ENCODE data around the gene CTDSPL.
A peak's percentile ranks its signal among the peaks of the same experiment; 100 is the strongest.

CTDSPL gene

DNA sequence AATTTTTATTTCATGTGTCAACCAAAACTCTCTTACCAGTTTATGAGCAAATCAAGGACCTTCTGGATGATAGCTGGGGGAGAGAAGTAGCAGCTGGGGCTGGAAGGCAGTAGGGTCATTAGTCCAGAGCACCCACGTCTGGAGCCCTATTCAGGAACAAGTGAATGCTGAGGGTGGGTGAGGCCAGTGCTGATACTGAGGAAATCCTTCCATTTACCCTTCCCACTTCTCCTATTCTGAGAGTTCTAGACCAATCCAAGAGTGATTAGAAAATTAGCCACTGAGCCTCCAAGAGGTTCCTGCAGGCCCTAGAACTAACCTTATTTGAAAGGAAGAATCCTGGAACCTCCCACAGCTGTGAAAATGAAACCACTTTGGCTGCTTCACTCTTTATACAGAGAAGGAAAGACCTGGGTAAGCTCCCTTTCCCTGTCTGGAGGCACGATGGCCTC, 82.7 kb downstream of the CTDSPL start:
- CTCF ChIA-PET, result interaction anchor here (0.7 to 1.5 kb wide), 3 partner anchors 13 to 90 kb away, joined by 3 to 5 read pairs (median 3); no protein-coding TSS in a partner anchor
- POLR2A ChIA-PET, result no interaction called here
- Histone ChIP-seq H3K4me3 (ENCODE audit: low read depth, low read length) (no peak overlapping the region), H3K27ac (ENCODE audit: extremely low read depth, low read depth, low read length) (no peak overlapping the region), H3K36me3 (ENCODE audit: control insufficient read depth in 2 of 2, insufficient read depth in 1 of 2, low read length in 2 of 2) (no peaks in the 10 kb centered on the region), H3K4me1 (ENCODE audit: control insufficient read depth, insufficient read depth, low read length) (peaks cover 7% of the 10 kb centered on the region), H3K9me3 (ENCODE audit: control insufficient read depth, insufficient read depth, low read depth, low read length) (no peaks in the 10 kb centered on the region)
- TF ChIP-seq ZNF623 (tag by site-specific recombination; IDR thresholded peaks at IDR 0.05), result no peak
- TF ChIP-seq PRDM10 (tag by site-specific recombination; IDR thresholded peaks at IDR 0.05), result 0 out of 2 replicates have a peak, but pooled peaks have one; percentile 34

DNA sequence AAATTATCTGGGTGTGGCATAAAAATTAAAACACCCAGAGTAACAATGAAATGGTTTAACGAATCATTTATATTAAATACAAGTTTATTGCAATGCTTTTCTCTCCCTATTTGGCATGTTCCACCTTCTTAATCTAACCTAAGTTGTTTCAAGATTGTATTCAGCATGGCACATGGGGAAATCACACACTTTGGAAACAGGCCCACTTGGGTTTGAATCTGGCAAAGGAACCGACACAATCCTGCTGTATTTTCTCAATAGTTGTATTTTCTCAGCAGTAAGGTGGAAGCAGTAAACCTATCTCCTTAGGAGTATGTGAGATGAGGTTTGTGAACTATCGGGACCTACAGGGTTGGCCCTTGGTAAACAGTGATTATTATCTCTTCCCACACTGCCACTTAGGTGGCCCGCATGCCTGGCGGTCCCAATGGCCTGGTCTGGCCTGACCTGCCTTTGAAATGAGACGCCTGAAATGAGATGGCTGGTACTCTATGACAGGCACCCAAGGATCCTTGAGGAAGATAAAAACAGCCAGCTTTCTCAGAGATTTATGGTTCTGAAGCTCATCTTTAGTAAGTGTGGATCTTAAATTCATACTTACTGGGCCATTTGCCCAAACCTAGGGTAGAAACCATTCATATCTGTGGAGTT, 83.6 kb downstream of the CTDSPL start:
- no peak overlapping the region for H3K27ac ChIP-seq (ENCODE audit: extremely low read depth, low read depth, low read length)
- H3K4me1 ChIP-seq (ENCODE audit: control insufficient read depth, insufficient read depth, low read length), result peaks cover 7% of the 10 kb centered on the region
- H3K9me3 ChIP-seq (ENCODE audit: control insufficient read depth, insufficient read depth, low read depth, low read length), result no peaks in the 10 kb centered on the region
- ChIA-PET POLR2A (no interaction called here), CTCF (interaction anchor here (1.0 to 1.5 kb wide), 4 partner anchors 13 to 51 kb away, joined by 3 to 5 read pairs (median 4); no protein-coding TSS in a partner anchor)
- no peaks in the 10 kb centered on the region for H3K36me3 ChIP-seq (ENCODE audit: control insufficient read depth in 2 of 2, insufficient read depth in 1 of 2, low read length in 2 of 2)
- no peak overlapping the region for H3K4me3 ChIP-seq (ENCODE audit: low read depth, low read length)
- no peak for TF ChIP-seq ZNF112 (tag by site-specific recombination; IDR thresholded peaks at IDR 0.05)
- no peak for TF ChIP-seq TCF7L2 (IDR thresholded peaks at IDR 0.05; ENCODE audit: borderline replicate concordance, low read depth, low read length)
- no peak for TF ChIP-seq BCL11A (tag by site-specific recombination; IDR thresholded peaks at IDR 0.05; ENCODE audit: low read depth)
- no peak for TF ChIP-seq ZNF146 (tag by site-specific recombination; IDR thresholded peaks at IDR 0.05)
- no peak for TF ChIP-seq ZNF629 (tag by site-specific recombination; IDR thresholded peaks at IDR 0.05)

- H3K27ac ChIP-seq (ENCODE audit: extremely low read depth, low read depth, low read length), result no peak overlapping the region
- H3K36me3 ChIP-seq (ENCODE audit: control insufficient read depth in 2 of 2, insufficient read depth in 1 of 2, low read length in 2 of 2), result no peaks in the 10 kb centered on the region
- ChIA-PET POLR2A (no interaction called here), CTCF (interaction anchor here (1.0 to 1.1 kb wide), 2 partner anchors 21 to 51 kb away, joined by 3 to 4 read pairs; no protein-coding TSS in a partner anchor)
- H3K4me1 ChIP-seq (ENCODE audit: control insufficient read depth, insufficient read depth, low read length), result peaks cover 7% of the 10 kb centered on the region
- H3K9me3 ChIP-seq (ENCODE audit: control insufficient read depth, insufficient read depth, low read depth, low read length), result no peaks in the 10 kb centered on the region
- no peak overlapping the region for H3K4me3 ChIP-seq (ENCODE audit: low read depth, low read length)
- TF ChIP-seq TRIM28 (IDR thresholded peaks at IDR 0.05; ENCODE audit: borderline replicate concordance, low read length) (no peak), KLF1 (tag by site-specific recombination; IDR thresholded peaks at IDR 0.05) (peak; percentile 55), ZNF660 (tag by site-specific recombination; IDR thresholded peaks at IDR 0.05) (0 out of 2 replicates have a peak, but pooled peaks have one; percentile 25), PRDM10 (tag by site-specific recombination; IDR thresholded peaks at IDR 0.05) (peak; percentile 89), ZNF624 (tag by site-specific recombination; IDR thresholded peaks at IDR 0.05) (no peak), MEIS1 (CRISPR knock-in tag; IDR thresholded peaks at IDR 0.05; ENCODE audit: borderline replicate concordance) (no peak), ZNF2 (tag by site-specific recombination; IDR thresholded peaks at IDR 0.05) (no peak), ZNF707 (tag by site-specific recombination; IDR thresholded peaks at IDR 0.05) (no peak), ZNF623 (tag by site-specific recombination; IDR thresholded peaks at IDR 0.05) (no peak), ZNF629 (tag by site-specific recombination; IDR thresholded peaks at IDR 0.05) (peak; percentile 22; the same call in 1 of the 2 replicates), ZBTB11 (tag by site-specific recombination; conservative IDR thresholded peaks at IDR 0.05; ENCODE audit: low read depth) (no peak), ZNF558 (tag by site-specific recombination; IDR thresholded peaks at IDR 0.05) (no peak), ZSCAN30 (tag by site-specific recombination; IDR thresholded peaks at IDR 0.05) (no peak), ZNF610 (tag by site-specific recombination; IDR thresholded peaks at IDR 0.05; ENCODE audit: borderline replicate concordance) (no peak)
These were observed 84.3 kb downstream of the CTDSPL start for GRCh38 chr3:37945807-37946530.
